RWPE1 (cell line): ENCODE measurements around the gene LEAP2.

Source experiments
- CTCF ChIA-PET: fragments of 350-600 bp; sonication (Branson Sonifier 250); formaldehyde crosslinking; extraction: SDS; loops from one replicate; lab custom pipeline; 2021; lab: Yijun Ruan, JAX
- POLR2A ChIA-PET: fragments of 400-600 bp; formaldehyde crosslinking; extraction: SDS; loops from one replicate; lab custom pipeline; 2020; ENCODE audit warnings: antibody characterized with exemption; ENCODE audit not compliant: low non-redundant PET; lab: Yijun Ruan, JAX
- DNase-seq: peaks from one replicate; pipeline ENCODE4 v3.0.0; 2012; ENCODE audit warnings: low spot score
- H3K27ac ChIP-seq: fragments of 450-650 bp; 2 replicates; pipeline ENCODE4 v1.5.1; 2017
- TF ChIP-seq, protein P1 (sequence below): fragments of 450-650 bp; conservative IDR thresholded peaks from 2 replicates; pipeline ENCODE4 v1.5.1; 2017; ENCODE audit warnings: low read depth, mild to moderate bottlenecking

Gene LEAP2

DNA sequence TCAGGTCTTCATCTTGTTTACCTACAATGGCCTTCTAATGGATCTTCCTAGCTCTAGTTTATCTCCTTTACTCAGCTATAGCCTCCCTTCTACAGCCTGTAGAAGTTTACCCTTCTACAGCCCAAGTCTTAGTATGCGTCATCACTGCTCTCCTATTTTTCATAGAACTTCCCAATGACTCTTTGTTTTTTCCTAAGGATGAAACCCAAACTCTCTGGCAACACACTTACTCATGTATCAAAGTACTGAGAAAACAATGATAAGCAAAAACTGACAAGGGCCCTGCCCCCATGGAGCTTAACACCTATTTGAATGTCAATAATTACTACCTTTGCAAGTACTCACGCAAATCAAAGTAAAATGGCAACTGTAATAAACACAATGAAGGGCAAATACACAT is 33.7 kb downstream of the LEAP2 start:
- no peak for DNase-seq
- ChIA-PET CTCF (no interaction called here), POLR2A (interaction anchor here (0.6 kb wide), 1 partner anchor 25 kb away, joined by 4 read pairs; no protein-coding TSS in a partner anchor)
- no peak overlapping the region for H3K27ac ChIP-seq
- TF ChIP-seq, protein P1, sequence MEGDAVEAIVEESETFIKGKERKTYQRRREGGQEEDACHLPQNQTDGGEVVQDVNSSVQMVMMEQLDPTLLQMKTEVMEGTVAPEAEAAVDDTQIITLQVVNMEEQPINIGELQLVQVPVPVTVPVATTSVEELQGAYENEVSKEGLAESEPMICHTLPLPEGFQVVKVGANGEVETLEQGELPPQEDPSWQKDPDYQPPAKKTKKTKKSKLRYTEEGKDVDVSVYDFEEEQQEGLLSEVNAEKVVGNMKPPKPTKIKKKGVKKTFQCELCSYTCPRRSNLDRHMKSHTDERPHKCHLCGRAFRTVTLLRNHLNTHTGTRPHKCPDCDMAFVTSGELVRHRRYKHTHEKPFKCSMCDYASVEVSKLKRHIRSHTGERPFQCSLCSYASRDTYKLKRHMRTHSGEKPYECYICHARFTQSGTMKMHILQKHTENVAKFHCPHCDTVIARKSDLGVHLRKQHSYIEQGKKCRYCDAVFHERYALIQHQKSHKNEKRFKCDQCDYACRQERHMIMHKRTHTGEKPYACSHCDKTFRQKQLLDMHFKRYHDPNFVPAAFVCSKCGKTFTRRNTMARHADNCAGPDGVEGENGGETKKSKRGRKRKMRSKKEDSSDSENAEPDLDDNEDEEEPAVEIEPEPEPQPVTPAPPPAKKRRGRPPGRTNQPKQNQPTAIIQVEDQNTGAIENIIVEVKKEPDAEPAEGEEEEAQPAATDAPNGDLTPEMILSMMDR = no peak

DNA sequence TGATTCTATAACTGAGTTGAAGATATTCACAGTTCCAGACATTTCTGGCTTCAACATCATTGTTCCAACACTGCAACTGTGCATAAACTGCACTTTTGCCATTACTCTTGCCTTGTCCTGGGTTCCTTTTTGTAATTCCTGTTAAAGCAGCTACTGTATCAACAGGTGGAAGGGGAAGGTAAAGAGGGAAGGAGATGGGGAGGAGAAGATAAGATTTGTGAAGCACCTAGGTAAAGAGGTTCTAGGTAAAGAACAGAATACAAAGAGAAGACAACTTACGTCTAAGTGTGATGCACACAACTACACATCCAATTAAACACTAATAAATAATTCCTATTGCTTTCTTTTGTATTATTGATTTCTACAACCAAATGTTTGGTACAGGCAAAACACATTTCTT is 36.2 kb downstream of the LEAP2 start:
- no peak overlapping the region for H3K27ac ChIP-seq
- ChIA-PET CTCF (interaction anchor here (1.3 kb wide), 1 partner anchor 9 kb away, joined by 4 read pairs; no protein-coding TSS in a partner anchor), POLR2A (no interaction called here)
- no peak for DNase-seq
- TF ChIP-seq, protein P1 = no peak

DNA sequence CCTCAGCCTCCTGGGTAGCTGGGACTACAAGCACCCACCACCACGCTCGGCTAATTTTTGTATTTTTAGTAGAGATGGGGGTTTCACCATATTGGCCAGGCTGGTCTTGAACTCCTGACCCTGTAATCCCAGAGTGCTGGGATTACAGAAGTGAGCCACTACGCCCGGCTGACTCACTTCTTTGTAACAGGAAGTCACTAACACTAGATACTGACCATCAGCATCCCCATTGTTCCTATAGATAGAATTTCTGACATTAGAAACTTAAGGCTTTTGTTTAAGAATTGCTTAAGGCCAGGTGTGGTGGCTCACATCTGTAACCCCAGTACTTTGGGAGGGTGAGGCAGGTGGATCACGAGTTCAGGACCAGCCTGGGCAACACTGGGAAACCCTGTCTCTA is 42.2 kb downstream of the LEAP2 start:
- CTCF ChIA-PET = interaction anchor here (0.6 kb wide), 1 partner anchor 17 kb away, joined by 3 read pairs; no protein-coding TSS in a partner anchor
- 0 out of 2 replicates have a peak overlapping the region, but pooled peaks have one; percentile 2 for H3K27ac ChIP-seq
- no peak for DNase-seq
- TF ChIP-seq, protein P1 = no peak
- POLR2A ChIA-PET = no interaction called here

DNA sequence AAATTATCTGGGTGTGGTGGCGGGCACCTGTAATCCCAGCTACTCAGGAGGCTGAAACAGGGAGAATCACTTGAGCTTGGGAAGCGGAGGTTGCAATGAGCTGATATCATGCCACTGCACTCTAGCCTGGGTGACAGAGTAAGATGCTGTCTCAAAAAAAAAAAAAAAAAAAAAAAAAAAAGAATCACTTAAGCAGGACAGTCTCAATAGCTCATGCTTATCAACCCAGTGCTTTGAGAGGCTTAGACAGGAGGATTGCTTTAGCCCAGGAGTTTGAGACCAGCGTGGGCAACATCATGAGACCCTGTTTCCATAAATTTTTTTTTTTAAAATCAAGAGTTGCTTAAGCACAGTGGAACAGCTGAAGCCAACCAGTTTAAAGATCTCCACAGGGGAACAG is 42.6 kb downstream of the LEAP2 start:
- DNase-seq = no peak
- no peak overlapping the region for H3K27ac ChIP-seq
- CTCF ChIA-PET = interaction anchor here (0.6 kb wide), 2 partner anchors 18 to 149 kb away, joined by 3 to 6 read pairs; no protein-coding TSS in a partner anchor
- TF ChIP-seq, protein P1 = no peak
- POLR2A ChIA-PET = no interaction called here
